GM12878 (cell line): ENCODE data around the gene LLCFC1. TPM values are rescaled to one million over a fixed set of nuclear protein-coding genes. Genes with fewer than 3 reads are reported as not detected.

Source experiments
- ATAC-seq: fragments of 200-7000 bp; cut with Tn5 transposase; 3 replicates; pipeline ENCODE4 v1.9.1; 2020; ENCODE audit warnings: mild to moderate bottlenecking, moderate library complexity
- Bru-seq: library from RNA; stranded (reverse); fragments of 400-500 nt; gene quantifications from one replicate; lab custom pipeline; 2021; lab: Mats Ljungman, UMichigan
- BruChase-seq, 2 experiments: library from RNA; stranded (reverse); fragments of 400-500 nt; gene quantifications; one replicate each; lab custom pipeline; 2021; lab: Mats Ljungman, UMichigan
- BruUV-seq: library from RNA; stranded (reverse); fragments of 400-500 nt; replicated peaks from 2 replicates; lab custom pipeline; 2021; lab: Mats Ljungman, UMichigan
- CTCF ChIA-PET: fragments of 300-600 bp; sonication (Branson Sonifier 250); formaldehyde crosslinking; extraction: SDS; loops from one replicate; lab custom pipeline; 2021; ENCODE audit warnings: inconsistent platforms; lab: Yijun Ruan, JAX
- POLR2A ChIA-PET: fragments of 350-600 bp; formaldehyde crosslinking; extraction: SDS; loops from one replicate; lab custom pipeline; 2021; ENCODE audit warnings: inconsistent platforms; lab: Charles Lee
- RAD21 ChIA-PET: fragments of 300-600 bp; sonication (Branson Sonifier 250); formaldehyde crosslinking; loops from one replicate; lab custom pipeline; 2023; ENCODE audit warnings: antibody characterized with exemption; ENCODE audit not compliant: unreplicated experiment; lab: Charles Lee
- SMC1A ChIA-PET: fragments of 300-600 bp; sonication (Branson Sonifier 250); formaldehyde crosslinking; loops from one replicate; lab custom pipeline; 2023; ENCODE audit not compliant: unreplicated experiment, uncharacterized antibody; lab: Charles Lee
- DNase-seq: peaks from one replicate; pipeline ENCODE4 v3.0.0-alpha.2; 2011; ENCODE audit warnings: low read depth, low spot score
- FAIRE-seq: peaks from 3 replicates; lab custom pipeline; 2011; peaks lifted over from hg19 to GRCh38; lab: Jason Lieb, UNC
- H2AFZ ChIP-seq: 2 replicates; pipeline ENCODE4 v1.6.0; 2011; ENCODE audit warnings: low read depth, low read length, control low read depth; ENCODE audit not compliant: control insufficient read depth
- H3K27ac ChIP-seq: 2 replicates; pipeline ENCODE4 v1.5.1; 2011; ENCODE audit warnings: control low read depth; ENCODE audit not compliant: control insufficient read depth, insufficient read depth
- H3K27me3 ChIP-seq, 2 experiments: replicated peaks in 1 of 2; 2 replicates each; pipeline versions ENCODE4 v1.6.0 to v1.6.1; 2011; ENCODE audit warnings: low read length in 1 of 2; ENCODE audit not compliant: control insufficient read depth in 2 of 2, insufficient read depth in 2 of 2
- H3K36me3 ChIP-seq, 2 experiments: 2 replicates each; pipeline ENCODE4 v1.5.1; 2011; ENCODE audit warnings: low read length in 1 of 2; ENCODE audit not compliant: control insufficient read depth in 2 of 2, insufficient read depth in 2 of 2
- H3K4me1 ChIP-seq: 2 replicates; pipeline ENCODE4 v1.6.1; 2011; ENCODE audit warnings: mild to moderate bottlenecking, low read length, moderate library complexity, mixed read lengths; ENCODE audit not compliant: control insufficient read depth, insufficient read depth
- H3K4me2 ChIP-seq: 2 replicates; pipeline ENCODE4 v1.6.0; 2011; ENCODE audit warnings: control low read depth; ENCODE audit not compliant: control insufficient read depth, insufficient read depth
- H3K4me3 ChIP-seq: fragments of 200-600 bp; sonication (generic); 2 replicates; pipeline ENCODE4 v1.5.1; 2016
- H3K79me2 ChIP-seq: 2 replicates; pipeline ENCODE4 v1.6.0; 2011; ENCODE audit warnings: low read length; ENCODE audit not compliant: control insufficient read depth, insufficient read depth
- H3K9ac ChIP-seq: 2 replicates; pipeline ENCODE4 v1.8.0; 2011; ENCODE audit warnings: low read length, control low read depth, mixed read lengths; ENCODE audit not compliant: control insufficient read depth, insufficient read depth
- H3K9me3 ChIP-seq: replicated peaks from 3 replicates; pipeline ENCODE4 v1.5.1; 2011; ENCODE audit warnings: mild to moderate bottlenecking, low read length; ENCODE audit not compliant: control insufficient read depth, insufficient read depth
- H4K20me1 ChIP-seq: 2 replicates; pipeline ENCODE4 v1.6.0; 2011; ENCODE audit not compliant: control insufficient read depth, insufficient read depth
- ATF2 ChIP-seq: IDR thresholded peaks from 2 replicates; pipeline ENCODE4 v1.6.1; 2012; ENCODE audit warnings: low read length, inconsistent platforms
- CTCF ChIP-seq, 3 experiments: IDR thresholded peaks in 2 of 3; conservative IDR thresholded peaks in 1 of 3; 2 replicates each; pipeline ENCODE4 v1.5.1; 2011; ENCODE audit warnings: low read depth in 3 of 3, low read length in 3 of 3, mild to moderate bottlenecking in 3 of 3, control low read depth in 2 of 3, moderate library complexity in 2 of 3, inconsistent platforms in 1 of 3, mixed read lengths in 1 of 3; ENCODE audit not compliant: control insufficient read depth in 2 of 3, insufficient read depth in 1 of 3; ENCODE audit errors: extremely low read depth in 1 of 3
- GABPA ChIP-seq: IDR thresholded peaks from 2 replicates; pipeline ENCODE4 v1.6.1; 2014; ENCODE audit warnings: antibody characterized with exemption, low read depth, mild to moderate bottlenecking, inconsistent platforms
- KAT2A ChIP-seq: conservative IDR thresholded peaks from 2 replicates; pipeline ENCODE4 v1.6.1; 2011; ENCODE audit warnings: low read depth, low read length; ENCODE audit not compliant: control insufficient read depth
- RAD21 ChIP-seq: IDR thresholded peaks from 2 replicates; pipeline ENCODE4 v1.6.1; 2011; ENCODE audit warnings: mild to moderate bottlenecking, low read depth, low read length, moderate library complexity; ENCODE audit not compliant: insufficient read depth
- RELA ChIP-seq: fragments of 450-650 bp; IDR thresholded peaks from 2 replicates; pipeline ENCODE4 v1.8.0; 2014; ENCODE audit warnings: borderline replicate concordance; ENCODE audit not compliant: partially characterized antibody
- RFX5 ChIP-seq: IDR thresholded peaks from 2 replicates; pipeline ENCODE4 v1.6.1; 2011; ENCODE audit warnings: low read depth, low read length, improper control_type of control experiment
- SUZ12 ChIP-seq: fragments of 200-600 bp; sonication (generic); IDR thresholded peaks from one replicate; pipeline ENCODE4 v1.6.1; 2018; ENCODE audit warnings: antibody characterized with exemption, mild to moderate bottlenecking; ENCODE audit not compliant: unreplicated experiment
- TCF3 ChIP-seq: IDR thresholded peaks from 2 replicates; pipeline ENCODE4 v1.6.1; 2012; ENCODE audit warnings: low read depth, mild to moderate bottlenecking, low read length, borderline replicate concordance; ENCODE audit not compliant: insufficient read depth
- WGBS: methylation state at CpG from one replicate; pipeline ENCODE4 v1.1.6; 2016; ENCODE audit warnings: low lambda C conversion rate; ENCODE audit not compliant: insufficient replicate concordance, insufficient coverage; ENCODE audit errors: missing lambda C conversion rate; 5-methylcytosine and 5-hydroxymethylcytosine counted together
- in situ Hi-C: fragments of 300-500 bp; cut with MboI; formaldehyde crosslinking; loops from 9 replicates; pipeline ENCODE4 v1.14.3; 2018; ENCODE audit warnings: mixed read lengths
- intact Hi-C: fragments of 100-400 bp; cut with micrococcal nuclease; formaldehyde crosslinking; loops from one replicate; pipeline ENCODE4 v1.14.2; 2022; ENCODE audit not compliant: unreplicated experiment
- long read RNA-seq, 2 experiments: library from polyadenylated mRNA; unstranded; transcript quantifications; one replicate each; pipeline ENCODE4 v2.0.0, GENCODE V29; 2019 to 2020
- polyA minus RNA-seq, 3 experiments: library from RNA; depleted of rRNA, polyadenylated mRNA; stranded (reverse); fragments of >200 nt; gene quantifications; 2 replicates each; pipeline ENCODE4 v1.2.3, GENCODE V29; 2011
- polyA plus RNA-seq, 11 experiments: library from polyadenylated mRNA; depleted of rRNA in 4 of 11; unstranded in 6 of 11; stranded (reverse) in 5 of 11; fragments of >200 nt; fragmentation: Nextera tagmentation in 4 of 11; fragmentation: Illumina TruSeq in 1 of 11; extraction: Ambion mirVana in 4 of 11; extraction: Trizol in 1 of 11; gene quantifications; 1 replicate in 1 of 11; 2 replicates in 10 of 11; pipeline versions ENCODE4 v1.2.1 to v1.2.3, GENCODE V29; 2011 to 2016; ENCODE audit warnings: inconsistent platforms in 2 of 11, missing spikeins in 2 of 11, low read depth in 1 of 11
- total RNA-seq, 4 experiments: library from RNA; depleted of rRNA in 3 of 4; stranded (reverse); fragments of >200 nt in 3 of 4; fragmentation: Illumina TruSeq in 1 of 4; extraction: Trizol in 1 of 4; gene quantifications; 2 replicates each; pipeline versions ENCODE4 v1.2.1 to v1.2.3, GENCODE V29; 2013 to 2021

LLCFC1 gene
- total RNA-seq (2013; cell fraction: nucleolus; rRNA removed): not detected in 2 replicates
- total RNA-seq (2014; rRNA removed) (not detected in 2 replicates), total RNA-seq (2014; rRNA removed; fragmentation: Illumina TruSeq; extraction: Trizol) (not detected in 2 replicates), total RNA-seq (2021) (not detected in 2 replicates), polyA plus RNA-seq (2011; rRNA removed) (not detected in 2 replicates), polyA plus RNA-seq (2014; fragmentation: Illumina TruSeq; extraction: Trizol) (not detected in 2 replicates), polyA plus RNA-seq (2014; fragmentation: Nextera tagmentation; extraction: Ambion mirVana) (not detected), polyA plus RNA-seq (2014; rRNA removed) (not detected in 2 replicates), polyA plus RNA-seq (2016; fragmentation: Nextera tagmentation; extraction: Ambion mirVana) (not detected), polyA minus RNA-seq (2011; rRNA and poly(A)+ RNA removed) (not detected in 2 replicates), Bru-seq, nascent RNA (not detected), BruChase-seq, experiment 1, labeled RNA remaining after a 6-hour chase (not detected), BruChase-seq, experiment 2, labeled RNA remaining after a 2-hour chase (not detected)
- not detected for polyA plus RNA-seq (2011; ENCODE audit: low read depth)
- not detected in 2 replicates for polyA plus RNA-seq (2011; cell fraction: cytosol; rRNA removed)
- polyA plus RNA-seq (2011; cell fraction: nucleus; rRNA removed): not detected in 2 replicates
- polyA plus RNA-seq (2012): not detected in 2 replicates
- polyA minus RNA-seq (2011; cell fraction: cytosol; rRNA and poly(A)+ RNA removed): not detected in 2 replicates
- polyA minus RNA-seq (2011; cell fraction: nucleus; rRNA and poly(A)+ RNA removed): not detected in 2 replicates
- long read RNA-seq, experiment 1: 0 reads
- long read RNA-seq, experiment 2: 0 reads

- in situ Hi-C loops: no loop called here
- Histone ChIP-seq H3K27ac (no peak within 1 kb of the TSS), H3K79me2 (no peaks in the 10 kb centered on the region), H3K36me3 (no peaks in the 10 kb centered on the region), H3K4me3 (no peak within 1 kb of the TSS), H3K27me3 (no peaks in the 10 kb centered on the region; a peak in 1 of 4 replicates), H2AFZ (no peak within 1 kb of the TSS), H3K9me3 (no peaks in the 10 kb centered on the region; the same call in 2 of the 3 replicates), H4K20me1 (no peaks in the 10 kb centered on the region), H3K4me1 (no peaks in the 10 kb centered on the region), H3K4me2 (no peak within 1 kb of the TSS), H3K9ac (no peak within 1 kb of the TSS)
- intact Hi-C loops: no loop called here
- RAD21 ChIA-PET: no interaction called here
- ATAC-seq: peak; percentile 65
- BruUV-seq: no TSS peak
- CTCF ChIA-PET: interaction anchor here (2.3 kb wide), 1 partner anchor 19 kb away, joined by 5 read pairs; no protein-coding TSS in a partner anchor
- TF ChIP-seq RFX5: no peak
- TF ChIP-seq CTCF (IDR thresholded peaks at IDR 0.05 in 2 of 3, conservative IDR thresholded peaks at IDR 0.05 in 1 of 3; ENCODE audit: control insufficient read depth in 2 of 3, extremely low read depth in 1 of 3, insufficient read depth in 1 of 3, low read depth in 3 of 3, low read length in 3 of 3): peak; percentile 25 to 37 (median 26); a peak in 4 of 6 replicates
- TF ChIP-seq SUZ12: no peak
- no peak for TF ChIP-seq TCF3
- no peak for TF ChIP-seq ATF2
- TF ChIP-seq RELA: no peak
- TF ChIP-seq GABPA: no peak
- TF ChIP-seq KAT2A: no peak
- TF ChIP-seq RAD21: peak; percentile 21; the same call in 1 of the 2 replicates
- WGBS: 40% methylated on average over 10 of the region's 10 CpGs
- SMC1A ChIA-PET: no interaction called here
- POLR2A ChIA-PET: no interaction called here
- DNase-seq: no peak
- FAIRE-seq: no peak
Measured at GRCh38 chr7:142939226-142939910, at the start of gene LLCFC1. Gene LLCFC1 (plus strand): TSS chr7:142939484. CDS start chr7:142939622, 138 bp downstream.
